H9 (cell line): ENCODE results near the gene MBD3L3. TPM values are rescaled to one million over a fixed set of nuclear protein-coding genes. Genes with fewer than 3 reads are reported as not detected.

Experiments used
- DNase-seq: peaks from one replicate; pipeline ENCODE4 v3.0.0-alpha.2; 2017
- H2AFZ ChIP-seq: one replicate; pipeline ENCODE4 v1.6.1; 2013; ENCODE audit warnings: mild to moderate bottlenecking, low read length, control low read depth, moderate library complexity
- H2AK5ac ChIP-seq: 2 replicates; pipeline ENCODE4 v1.6.1; 2013; ENCODE audit warnings: low read length, control low read depth, mixed read lengths; ENCODE audit not compliant: insufficient read length
- H2BK120ac ChIP-seq: one replicate; pipeline ENCODE4 v1.6.1; 2013; ENCODE audit warnings: low read depth, mild to moderate bottlenecking, low read length, control low read depth, inconsistent platforms; ENCODE audit not compliant: poor library complexity, severe bottlenecking
- H2BK12ac ChIP-seq: 2 replicates; pipeline ENCODE4 v1.6.1; 2013; ENCODE audit warnings: low read length, control low read depth, mixed read lengths, low read depth; ENCODE audit not compliant: insufficient read length
- H2BK15ac ChIP-seq: 2 replicates; pipeline ENCODE4 v1.6.1; 2013; ENCODE audit warnings: low read depth, low read length, control low read depth
- H2BK20ac ChIP-seq: one replicate; pipeline ENCODE4 v1.6.1; 2013; ENCODE audit warnings: low read depth, mild to moderate bottlenecking, low read length, control low read depth, inconsistent platforms; ENCODE audit not compliant: poor library complexity, severe bottlenecking
- H2BK5ac ChIP-seq: 2 replicates; pipeline ENCODE4 v1.6.1; 2013; ENCODE audit warnings: low read length, control low read depth, mixed read lengths; ENCODE audit not compliant: insufficient read length
- H3K14ac ChIP-seq: 2 replicates; pipeline ENCODE4 v1.6.1; 2013; ENCODE audit warnings: low read length, control low read depth; ENCODE audit not compliant: insufficient read depth
- H3K18ac ChIP-seq: 2 replicates; pipeline ENCODE4 v1.6.1; 2013; ENCODE audit warnings: low read depth, mild to moderate bottlenecking, mixed read lengths, low read length, control low read depth; ENCODE audit not compliant: insufficient read length
- H3K23ac ChIP-seq: 2 replicates; pipeline ENCODE4 v1.6.1; 2013; ENCODE audit warnings: low read length, control low read depth, mixed read lengths, low read depth; ENCODE audit not compliant: insufficient read length
- H3K23me2 ChIP-seq: 2 replicates; pipeline ENCODE4 v1.6.1; 2013; ENCODE audit warnings: low read depth, mild to moderate bottlenecking, mixed read lengths, low read length, control low read depth; ENCODE audit not compliant: insufficient read length, poor library complexity, severe bottlenecking
- H3K27ac ChIP-seq: 2 replicates; pipeline ENCODE4 v1.5.1; 2013; ENCODE audit warnings: low read length, control low read depth, mixed read lengths, low read depth; ENCODE audit not compliant: insufficient read length
- H3K27me3 ChIP-seq: 2 replicates; pipeline ENCODE4 v1.6.1; 2013; ENCODE audit warnings: low read length, control low read depth, inconsistent platforms; ENCODE audit not compliant: insufficient read depth
- H3K4ac ChIP-seq: 2 replicates; pipeline ENCODE4 v1.6.1; 2013; ENCODE audit warnings: low read depth, mild to moderate bottlenecking, control low read depth, inconsistent platforms, low read length, moderate library complexity
- H3K4me1 ChIP-seq: 2 replicates; pipeline ENCODE4 v1.6.1; 2013; ENCODE audit warnings: low read length, control low read depth, inconsistent platforms; ENCODE audit not compliant: insufficient read depth
- H3K4me2 ChIP-seq: 2 replicates; pipeline ENCODE4 v1.6.1; 2013; ENCODE audit warnings: low read length, control low read depth, mixed read lengths; ENCODE audit not compliant: insufficient read length, insufficient read depth
- H3K56ac ChIP-seq: 2 replicates; pipeline ENCODE4 v1.6.1; 2013; ENCODE audit warnings: low read depth, mild to moderate bottlenecking, mixed read lengths, low read length, control low read depth; ENCODE audit not compliant: insufficient read length
- H3K79me1 ChIP-seq: 2 replicates; pipeline ENCODE4 v1.6.1; 2013; ENCODE audit warnings: low read depth, mild to moderate bottlenecking, moderate library complexity, low read length, control low read depth, inconsistent platforms; ENCODE audit not compliant: insufficient read depth, poor library complexity, severe bottlenecking
- H3K79me2 ChIP-seq: 2 replicates; pipeline ENCODE4 v1.6.1; 2013; ENCODE audit warnings: low read length, control low read depth, inconsistent platforms; ENCODE audit not compliant: insufficient read depth
- H3K9ac ChIP-seq: 2 replicates; pipeline ENCODE4 v1.6.1; 2013; ENCODE audit warnings: low read length, control low read depth, mixed read lengths; ENCODE audit not compliant: insufficient read length; ENCODE audit errors: extremely low read depth
- H3K9me3 ChIP-seq: one replicate; pipeline ENCODE4 v1.6.1; 2013; ENCODE audit warnings: low read depth, low read length, inconsistent platforms; ENCODE audit not compliant: control insufficient read depth
- H3T11ph ChIP-seq: one replicate; pipeline ENCODE4 v1.6.1; 2013; ENCODE audit warnings: mild to moderate bottlenecking, low read length, control low read depth, inconsistent platforms
- H4K20me1 ChIP-seq: one replicate; pipeline ENCODE4 v1.6.1; 2013; ENCODE audit not compliant: control insufficient read depth, insufficient read length, insufficient read depth
- H4K5ac ChIP-seq: 2 replicates; pipeline ENCODE4 v1.6.1; 2013; ENCODE audit warnings: low read depth, mild to moderate bottlenecking, mixed read lengths, low read length, control low read depth; ENCODE audit not compliant: insufficient read length
- H4K8ac ChIP-seq: replicated peaks from 2 replicates; pipeline ENCODE4 v1.6.1; 2013; ENCODE audit warnings: low read length, control low read depth, mixed read lengths, low read depth; ENCODE audit not compliant: insufficient read length
- H4K91ac ChIP-seq: 2 replicates; pipeline ENCODE4 v1.6.1; 2013; ENCODE audit warnings: low read depth, mild to moderate bottlenecking, moderate library complexity, mixed read lengths, low read length, control low read depth; ENCODE audit not compliant: insufficient read length
- H3K27ac Mint-ChIP-seq, 3 experiments: 2 replicates in 2 of 3; 3 replicates in 1 of 3; pipeline ENCODE4 v1.8.0; 2020 to 2021; ENCODE audit warnings: mixed read lengths in 3 of 3, mild to moderate bottlenecking in 1 of 3, moderate library complexity in 1 of 3
- H3K27me3 Mint-ChIP-seq: 2 replicates; pipeline ENCODE4 v1.8.0; 2021; ENCODE audit warnings: low read depth, mild to moderate bottlenecking, moderate library complexity, mixed read lengths
- H3K36me3 Mint-ChIP-seq, 3 experiments: 2 replicates in 2 of 3; 3 replicates in 1 of 3; pipeline ENCODE4 v1.8.0; 2020 to 2021; ENCODE audit warnings: low read depth in 3 of 3, mixed read lengths in 3 of 3; ENCODE audit not compliant: insufficient read depth in 1 of 3
- H3K4me1 Mint-ChIP-seq, 2 experiments: 2 replicates each; pipeline ENCODE4 v1.8.0; 2020; ENCODE audit warnings: mixed read lengths in 2 of 2
- H3K4me3 Mint-ChIP-seq, 2 experiments: 2 replicates in 1 of 2; 3 replicates in 1 of 2; pipeline ENCODE4 v1.8.0; 2020 to 2021; ENCODE audit warnings: mild to moderate bottlenecking in 2 of 2, mixed read lengths in 2 of 2, moderate library complexity in 1 of 2
- H3K9me3 Mint-ChIP-seq, 2 experiments: 2 replicates in 1 of 2; 3 replicates in 1 of 2; pipeline ENCODE4 v1.8.0; 2020; ENCODE audit warnings: mild to moderate bottlenecking in 2 of 2, mixed read lengths in 2 of 2, moderate library complexity in 1 of 2
- WGBS: extraction: QIAGEN DNeasy Blood & Tissue Kit; methylation state at CpG from one replicate; pipeline ENCODE4 v1.1.7; 2013; ENCODE audit warnings: missing lambda C conversion rate, low lambda C conversion rate, mixed read lengths; ENCODE audit not compliant: insufficient read length; ENCODE audit errors: extremely low coverage; 5-methylcytosine and 5-hydroxymethylcytosine counted together
- total RNA-seq: library from RNA; stranded (reverse); gene quantifications from 2 replicates; pipeline ENCODE4 v1.2.1, GENCODE V29; 2021
- TF ChIP-seq, protein P1 (sequence below): fragments of 200-600 bp; sonication (generic); conservative IDR thresholded peaks from 3 replicates; pipeline ENCODE4 v1.8.0; 2021; ENCODE audit warnings: antibody characterized with exemption, mild to moderate bottlenecking

Gene MBD3L3
- total RNA-seq, 1 experiment from 2014 or later: not detected

DNA sequence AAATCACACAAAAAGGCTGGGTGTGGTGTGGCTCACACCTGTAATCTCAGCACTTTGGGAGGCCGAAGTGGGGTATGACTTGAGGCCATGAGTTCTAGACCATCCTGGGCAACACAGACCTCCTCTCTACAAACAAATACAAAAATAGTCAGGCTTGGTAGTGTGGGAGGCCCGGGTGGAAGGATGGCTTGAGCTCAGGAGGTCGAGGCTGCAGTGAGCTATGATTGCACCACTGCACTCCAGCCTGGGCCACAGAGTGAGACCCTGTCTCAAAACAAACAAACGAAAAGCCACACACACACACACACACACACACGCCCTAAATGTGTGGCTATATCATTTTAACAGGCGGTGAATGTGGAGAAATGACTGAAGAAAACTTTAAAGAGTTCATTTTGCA, 10.1 kb upstream of the MBD3L3 start:
- Mint-ChIP-seq H3K9me3 (peaks cover 38 to 46% of the 10 kb centered on the region in 2 experiments), H3K4me1 (peaks cover 0 to 3% of the 10 kb centered on the region in 2 experiments; a peak in 2 of 4 replicates), H3K4me3 (peak overlapping the region; percentile 91 to 94), H3K27me3 (no peaks in the 10 kb centered on the region), H3K36me3 (peaks cover 21 to 30% (median 24%) of the 10 kb centered on the region in 3 experiments), H3K27ac (no peak overlapping the region)
- no peaks in the 10 kb centered on the region for H3K27me3 ChIP-seq
- DNase-seq: no peak
- no peak overlapping the region for H3K14ac ChIP-seq
- H3K23ac ChIP-seq: no peak overlapping the region
- H3K79me1 ChIP-seq: no peaks in the 10 kb centered on the region
- H3K4ac ChIP-seq: no peak overlapping the region
- no peak overlapping the region for H2BK15ac ChIP-seq
- TF ChIP-seq, protein P1, sequence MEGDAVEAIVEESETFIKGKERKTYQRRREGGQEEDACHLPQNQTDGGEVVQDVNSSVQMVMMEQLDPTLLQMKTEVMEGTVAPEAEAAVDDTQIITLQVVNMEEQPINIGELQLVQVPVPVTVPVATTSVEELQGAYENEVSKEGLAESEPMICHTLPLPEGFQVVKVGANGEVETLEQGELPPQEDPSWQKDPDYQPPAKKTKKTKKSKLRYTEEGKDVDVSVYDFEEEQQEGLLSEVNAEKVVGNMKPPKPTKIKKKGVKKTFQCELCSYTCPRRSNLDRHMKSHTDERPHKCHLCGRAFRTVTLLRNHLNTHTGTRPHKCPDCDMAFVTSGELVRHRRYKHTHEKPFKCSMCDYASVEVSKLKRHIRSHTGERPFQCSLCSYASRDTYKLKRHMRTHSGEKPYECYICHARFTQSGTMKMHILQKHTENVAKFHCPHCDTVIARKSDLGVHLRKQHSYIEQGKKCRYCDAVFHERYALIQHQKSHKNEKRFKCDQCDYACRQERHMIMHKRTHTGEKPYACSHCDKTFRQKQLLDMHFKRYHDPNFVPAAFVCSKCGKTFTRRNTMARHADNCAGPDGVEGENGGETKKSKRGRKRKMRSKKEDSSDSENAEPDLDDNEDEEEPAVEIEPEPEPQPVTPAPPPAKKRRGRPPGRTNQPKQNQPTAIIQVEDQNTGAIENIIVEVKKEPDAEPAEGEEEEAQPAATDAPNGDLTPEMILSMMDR: no peak
- no peak overlapping the region for H3K56ac ChIP-seq
- H2AFZ ChIP-seq: peak overlapping the region; percentile 99
- no peaks in the 10 kb centered on the region for H3K79me2 ChIP-seq
- H4K8ac ChIP-seq: no peak overlapping the region
- no CpG with 5 or more reads among the region's 6 CpGs for whole genome bisulfite sequencing
- no peak overlapping the region for H3K27ac ChIP-seq
- no peak overlapping the region for H3T11ph ChIP-seq
- H2AK5ac ChIP-seq: no peak overlapping the region
- no peaks in the 10 kb centered on the region for H3K9me3 ChIP-seq
- H3K4me2 ChIP-seq: no peak overlapping the region
- no peaks in the 10 kb centered on the region for H4K20me1 ChIP-seq
- no peak overlapping the region for H2BK20ac ChIP-seq
- H4K91ac ChIP-seq: no peak overlapping the region
- H2BK12ac ChIP-seq: no peak overlapping the region
- H3K4me1 ChIP-seq: no peaks in the 10 kb centered on the region
- H3K23me2 ChIP-seq: peaks cover 7% of the 10 kb centered on the region
- H3K18ac ChIP-seq: no peak overlapping the region
- no peak overlapping the region for H3K9ac ChIP-seq
- no peak overlapping the region for H2BK5ac ChIP-seq
- no peak overlapping the region for H2BK120ac ChIP-seq
- no peak overlapping the region for H4K5ac ChIP-seq
